ENCODE measurements around the gene LPIN1.

Gene LPIN1

DNA sequence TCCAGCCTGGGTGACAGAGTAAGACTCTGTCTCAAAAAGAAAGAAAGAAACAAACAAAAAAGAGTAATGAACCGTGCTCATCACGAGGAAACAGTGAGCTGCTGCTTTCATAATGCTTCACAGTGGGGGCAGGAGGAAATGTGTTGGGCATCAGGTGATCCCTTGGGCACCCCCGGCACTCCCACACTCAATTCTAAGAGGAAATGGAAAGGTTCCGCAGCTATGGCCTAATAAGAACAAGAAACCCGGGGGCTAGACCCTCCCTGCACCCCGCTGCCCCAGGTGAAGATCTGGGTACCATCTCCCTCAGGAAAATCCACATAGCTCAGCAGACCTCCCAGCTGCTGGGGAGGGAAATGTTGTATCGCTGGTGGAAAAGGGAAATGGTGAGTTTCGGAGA is 118.9 kb downstream of the LPIN1 start:
- Mint-ChIP-seq H3K9me3 (no peaks in the 10 kb centered on the region), H3K36me3 (ENCODE audit: low read depth) (no peaks in the 10 kb centered on the region), H3K4me1 (peaks cover 46% of the 10 kb centered on the region), H3K4me3 (no peak overlapping the region), H3K27me3 (peaks cover 7% of the 10 kb centered on the region), H3K27ac (no peak overlapping the region)
- ATAC-seq, result no peak
- no peak for DNase-seq

DNA sequence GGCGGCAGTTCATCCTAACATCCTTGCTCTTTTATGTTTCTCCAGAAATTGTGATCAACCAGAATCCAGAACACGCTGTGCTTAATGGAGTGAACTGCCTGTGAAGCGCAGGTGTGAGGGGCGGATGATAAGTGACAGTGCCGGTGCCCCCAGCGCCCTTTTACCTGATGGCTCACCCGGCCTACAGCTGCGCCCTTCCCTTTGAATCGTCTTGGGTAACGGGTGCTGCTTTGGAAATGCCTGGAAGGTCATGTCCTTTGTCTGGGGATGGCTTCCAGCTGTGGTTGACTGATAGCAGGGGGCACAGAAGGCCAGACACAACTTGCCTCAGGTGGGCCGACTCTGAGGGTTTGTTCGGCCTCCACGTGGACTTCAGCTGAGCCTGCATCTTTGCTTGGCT is 119.4 kb downstream of the LPIN1 start:
- Mint-ChIP-seq H3K4me1 (peaks cover 50% of the 10 kb centered on the region), H3K27ac (no peak overlapping the region), H3K4me3 (no peak overlapping the region), H3K27me3 (peaks cover 9% of the 10 kb centered on the region), H3K36me3 (ENCODE audit: low read depth) (no peaks in the 10 kb centered on the region), H3K9me3 (no peaks in the 10 kb centered on the region)
- ATAC-seq (no peak), DNase-seq (no peak)

DNA sequence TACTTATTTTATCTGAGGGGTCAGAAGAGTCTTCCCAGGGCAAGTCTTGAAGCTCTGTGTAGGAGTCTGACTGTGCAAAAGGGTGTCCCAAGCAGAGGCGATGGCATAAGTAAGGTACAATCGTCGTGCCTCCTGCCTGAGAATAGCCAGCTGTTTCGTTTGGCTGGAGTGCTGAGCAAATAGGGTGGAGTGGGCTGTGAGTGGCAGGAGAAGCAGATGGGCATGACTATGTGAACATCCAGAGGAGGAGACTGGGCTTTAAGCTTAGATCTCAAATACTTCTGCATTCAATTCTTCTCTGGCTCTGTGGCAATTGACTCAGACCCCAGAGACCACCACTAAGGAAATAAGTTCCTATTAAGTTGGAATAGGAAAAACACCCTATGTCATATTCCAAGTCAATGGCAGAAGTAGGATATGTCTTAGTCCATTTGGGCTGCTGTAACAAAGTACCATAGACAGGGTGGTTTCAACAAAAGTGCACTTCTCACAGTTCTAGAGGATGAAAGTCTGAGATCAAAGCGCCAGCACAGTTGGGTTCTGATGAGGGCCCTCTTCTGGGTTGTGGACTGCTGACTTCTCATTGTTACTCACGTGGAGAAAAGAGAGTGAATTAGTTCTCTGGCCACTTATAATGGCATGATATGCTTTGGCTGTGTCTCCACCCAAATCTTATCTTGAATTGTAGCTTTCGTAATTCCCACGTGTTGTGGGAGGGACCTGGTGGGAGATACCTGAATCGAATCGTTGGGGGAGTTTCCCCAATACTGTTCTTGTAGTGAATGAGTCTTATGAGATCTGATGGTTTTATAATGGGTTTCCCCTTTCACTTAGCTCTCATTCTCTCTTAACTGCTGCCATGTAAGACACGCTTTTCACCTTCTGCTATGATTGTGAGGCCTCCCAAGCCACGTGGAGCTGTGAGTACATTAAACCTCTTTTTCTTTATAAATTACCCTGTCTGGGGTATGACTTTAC is 120.2 kb downstream of the LPIN1 start:
- ATAC-seq (peak; percentile 58), DNase-seq (no peak)
- Mint-ChIP-seq H3K36me3 (ENCODE audit: low read depth) (no peaks in the 10 kb centered on the region), H3K27me3 (peaks cover 9% of the 10 kb centered on the region), H3K4me1 (peaks cover 51% of the 10 kb centered on the region), H3K27ac (no peak overlapping the region), H3K4me3 (no peak overlapping the region), H3K9me3 (no peaks in the 10 kb centered on the region)

DNA sequence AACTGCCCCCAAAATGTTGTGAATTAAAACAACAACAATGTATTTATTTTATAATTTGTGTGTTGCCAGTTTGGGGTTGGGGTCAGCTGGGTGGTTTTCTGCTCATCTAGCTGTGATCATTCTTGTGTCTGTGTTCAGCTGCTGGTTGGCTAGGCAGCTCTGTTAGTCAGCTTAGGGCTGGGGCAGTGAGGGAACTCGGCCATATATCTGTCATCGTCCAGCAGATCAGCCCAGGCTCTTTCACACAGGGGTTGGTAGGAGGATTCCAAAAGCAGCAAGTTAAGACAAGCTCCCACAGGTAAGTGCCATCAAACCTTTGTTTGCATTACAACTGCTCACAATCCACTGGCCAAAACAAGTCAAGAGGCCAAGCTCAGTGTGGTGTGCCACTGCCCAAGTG is 121.5 kb downstream of the LPIN1 start:
- ATAC-seq, result no peak
- Mint-ChIP-seq H3K9me3 (no peaks in the 10 kb centered on the region), H3K36me3 (ENCODE audit: low read depth) (no peaks in the 10 kb centered on the region), H3K27ac (no peak overlapping the region), H3K4me1 (peaks cover 51% of the 10 kb centered on the region), H3K4me3 (no peak overlapping the region), H3K27me3 (peaks cover 6% of the 10 kb centered on the region)
- DNase-seq, result no peak

DNA sequence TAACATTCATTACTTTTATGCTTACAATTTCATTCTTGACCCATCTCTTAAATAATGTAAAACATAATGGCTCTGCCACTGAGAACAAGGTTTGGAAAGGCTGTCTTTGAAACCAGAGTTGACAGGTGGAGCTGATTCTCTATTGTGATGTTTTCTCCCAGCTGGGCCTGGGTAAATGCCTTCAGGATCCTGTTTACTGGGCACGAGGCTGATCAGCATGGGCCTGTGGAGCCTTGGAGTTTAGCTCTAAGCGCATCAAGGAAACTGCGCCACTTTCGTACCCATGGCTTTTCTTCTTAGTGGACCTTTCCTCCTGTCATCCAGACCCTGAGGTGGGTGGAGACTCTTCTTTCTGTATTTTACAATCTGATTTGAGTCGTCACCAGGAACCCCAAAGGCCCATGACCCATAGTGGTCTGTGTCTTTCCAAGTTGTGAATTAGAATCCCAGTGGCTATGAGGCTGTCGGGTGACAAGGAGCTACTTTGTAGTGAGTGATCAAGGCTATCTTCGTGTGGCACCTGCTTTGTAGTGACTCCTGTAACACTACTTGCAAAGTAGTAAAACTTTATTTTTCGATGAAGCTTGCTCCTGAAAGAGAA is 123.1 kb downstream of the LPIN1 start:
- H3K4me3 Mint-ChIP-seq, result no peak overlapping the region
- peaks cover 40% of the 10 kb centered on the region for H3K4me1 Mint-ChIP-seq
- no peaks in the 10 kb centered on the region for H3K9me3 Mint-ChIP-seq
- DNase-seq (no peak), ATAC-seq (no peak)
- no peak overlapping the region for H3K27ac Mint-ChIP-seq
- peaks cover 9% of the 10 kb centered on the region for H3K27me3 Mint-ChIP-seq
- no peaks in the 10 kb centered on the region for H3K36me3 Mint-ChIP-seq (ENCODE audit: low read depth)

DNA sequence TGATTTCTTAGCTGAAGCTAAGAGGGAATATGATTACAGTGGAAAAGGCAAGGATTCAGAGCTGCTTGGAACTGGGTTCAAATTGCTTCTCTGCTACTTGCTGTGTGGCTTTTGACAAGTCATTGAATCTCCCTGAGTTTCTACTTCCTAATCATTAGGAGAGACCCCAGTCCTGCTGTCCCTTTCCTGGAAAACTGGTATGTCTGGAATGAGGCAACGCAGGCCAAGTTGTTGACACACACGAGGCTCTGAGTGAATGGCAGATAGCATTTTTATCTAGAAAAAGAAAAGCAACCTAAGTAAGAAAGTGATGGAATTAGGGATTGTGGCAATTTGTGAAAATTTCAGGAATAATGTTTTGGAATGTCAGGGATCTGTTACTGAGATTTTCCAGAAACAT is 123.6 kb downstream of the LPIN1 start:
- Mint-ChIP-seq H3K4me1 (peaks cover 37% of the 10 kb centered on the region), H3K4me3 (no peak overlapping the region), H3K9me3 (no peaks in the 10 kb centered on the region), H3K36me3 (ENCODE audit: low read depth) (no peaks in the 10 kb centered on the region), H3K27ac (no peak overlapping the region), H3K27me3 (peaks cover 9% of the 10 kb centered on the region)
- ATAC-seq, result no peak
- no peak for DNase-seq

- H3K4me1 Mint-ChIP-seq, result peaks cover 32% of the 10 kb centered on the region
- no peak for ATAC-seq
- no peak for DNase-seq
- peaks cover 9% of the 10 kb centered on the region for H3K27me3 Mint-ChIP-seq
- H3K27ac Mint-ChIP-seq, result no peak overlapping the region
- no peaks in the 10 kb centered on the region for H3K9me3 Mint-ChIP-seq
- H3K4me3 Mint-ChIP-seq, result no peak overlapping the region
- H3K36me3 Mint-ChIP-seq (ENCODE audit: low read depth), result no peaks in the 10 kb centered on the region
These were observed 124.2 kb downstream of the LPIN1 start for GRCh38 chr2:11870584-11870983.

- no peak overlapping the region for H3K27ac Mint-ChIP-seq
- ATAC-seq (no peak), DNase-seq (no peak)
- H3K4me1 Mint-ChIP-seq, result peaks cover 27% of the 10 kb centered on the region
- H3K4me3 Mint-ChIP-seq, result no peak overlapping the region
- peaks cover 9% of the 10 kb centered on the region for H3K27me3 Mint-ChIP-seq
- H3K9me3 Mint-ChIP-seq, result no peaks in the 10 kb centered on the region
- H3K36me3 Mint-ChIP-seq (ENCODE audit: low read depth), result no peaks in the 10 kb centered on the region
These were observed 125.0 kb downstream of the LPIN1 start for GRCh38 chr2:11871421-11871820.

GRCh38 chr2:11872247-11872947 is 126.0 kb downstream of the LPIN1 start:
- Mint-ChIP-seq H3K4me3 (no peak overlapping the region), H3K27ac (no peak overlapping the region), H3K27me3 (peaks cover 9% of the 10 kb centered on the region), H3K4me1 (peaks cover 18% of the 10 kb centered on the region), H3K36me3 (ENCODE audit: low read depth) (no peaks in the 10 kb centered on the region), H3K9me3 (no peaks in the 10 kb centered on the region)
- ATAC-seq (no peak), DNase-seq (no peak)

- Mint-ChIP-seq H3K4me1 (peaks cover 16% of the 10 kb centered on the region), H3K4me3 (no peak overlapping the region), H3K36me3 (ENCODE audit: low read depth) (no peaks in the 10 kb centered on the region), H3K9me3 (no peaks in the 10 kb centered on the region), H3K27ac (no peak overlapping the region), H3K27me3 (peaks cover 9% of the 10 kb centered on the region)
- DNase-seq, result no peak
- no peak for ATAC-seq
These were observed 126.5 kb downstream of the LPIN1 start for GRCh38 chr2:11872948-11873269.

GRCh38 chr2:11873356-11874154 is 127.1 kb downstream of the LPIN1 start:
- Mint-ChIP-seq H3K36me3 (ENCODE audit: low read depth) (no peaks in the 10 kb centered on the region), H3K27ac (no peak overlapping the region), H3K9me3 (no peaks in the 10 kb centered on the region), H3K4me1 (peaks cover 16% of the 10 kb centered on the region), H3K4me3 (no peak overlapping the region), H3K27me3 (peaks cover 9% of the 10 kb centered on the region)
- DNase-seq, result no peak
- no peak for ATAC-seq

DNA sequence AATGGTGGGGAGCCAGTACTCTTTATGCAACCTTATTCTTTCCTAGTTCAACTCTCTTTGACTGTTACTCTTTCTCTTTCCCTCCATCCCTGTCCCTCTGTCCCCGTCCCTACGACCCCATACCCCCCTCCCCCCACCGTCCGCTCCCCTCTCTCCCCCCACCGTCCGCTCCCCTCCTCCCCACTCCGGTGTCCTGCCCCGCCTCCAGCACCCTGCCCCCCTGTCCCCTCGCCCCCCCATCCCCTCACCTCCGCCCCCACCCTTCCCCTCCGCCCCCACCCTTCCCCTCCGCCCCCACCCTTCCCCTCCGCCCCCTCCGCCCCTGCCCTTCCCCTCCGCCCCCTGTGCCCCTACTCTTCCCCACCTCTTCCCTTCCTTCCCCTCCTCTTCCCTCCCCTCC is 128.4 kb downstream of the LPIN1 start:
- Mint-ChIP-seq H3K27me3 (peaks cover 9% of the 10 kb centered on the region), H3K36me3 (ENCODE audit: low read depth) (no peaks in the 10 kb centered on the region), H3K4me1 (peaks cover 16% of the 10 kb centered on the region), H3K9me3 (no peaks in the 10 kb centered on the region), H3K27ac (no peak overlapping the region), H3K4me3 (no peak overlapping the region)
- no peak for ATAC-seq
- DNase-seq, result no peak

DNA sequence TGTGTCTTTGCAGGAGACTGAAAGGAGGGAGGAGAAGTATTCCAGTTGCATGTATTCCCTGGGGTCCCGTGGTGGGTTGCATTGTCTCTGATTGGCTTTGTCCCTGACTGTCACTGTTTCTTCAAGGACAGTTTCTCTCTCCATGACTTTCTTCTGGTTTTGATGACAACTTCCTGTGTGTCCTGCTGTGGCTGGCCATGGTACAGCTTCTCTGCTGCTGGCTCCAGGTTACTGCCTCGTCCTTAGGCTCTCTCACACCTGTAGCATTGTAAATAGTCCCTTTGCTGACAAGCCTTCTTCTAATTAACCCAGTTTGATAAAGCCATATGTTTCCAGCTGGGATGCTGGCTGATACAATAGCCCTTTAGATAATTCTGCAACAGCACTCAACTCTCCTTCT is 129.0 kb downstream of the LPIN1 start:
- Mint-ChIP-seq H3K4me1 (peaks cover 12% of the 10 kb centered on the region), H3K27ac (no peak overlapping the region), H3K9me3 (no peaks in the 10 kb centered on the region), H3K36me3 (ENCODE audit: low read depth) (no peaks in the 10 kb centered on the region), H3K27me3 (peaks cover 9% of the 10 kb centered on the region), H3K4me3 (no peak overlapping the region)
- DNase-seq (no peak), ATAC-seq (no peak)

DNA sequence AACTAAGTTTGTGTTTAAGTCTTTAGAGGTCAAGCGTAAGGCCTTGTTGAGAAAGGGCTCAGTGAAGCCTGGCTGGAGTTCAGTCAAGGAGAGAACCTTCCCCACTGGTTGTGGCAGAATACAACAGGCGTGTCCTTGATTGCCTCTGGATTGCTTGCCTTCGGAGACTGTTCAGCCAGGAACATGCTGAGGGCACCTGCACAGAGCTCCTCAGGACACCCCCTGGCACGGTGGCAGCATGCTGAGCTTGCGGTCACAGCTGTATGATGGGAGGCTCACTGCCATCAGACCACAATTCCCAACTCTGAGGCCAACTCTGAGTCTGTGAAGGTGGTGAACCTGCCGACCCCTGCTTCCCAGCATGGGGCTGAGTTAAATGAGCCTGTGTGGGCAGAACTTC is 130.0 kb downstream of the LPIN1 start:
- DNase-seq (no peak), ATAC-seq (no peak)
- H3K4me3 Mint-ChIP-seq, result no peak overlapping the region
- peaks cover 8% of the 10 kb centered on the region for H3K4me1 Mint-ChIP-seq
- no peaks in the 10 kb centered on the region for H3K9me3 Mint-ChIP-seq
- H3K27ac Mint-ChIP-seq, result no peak overlapping the region
- H3K27me3 Mint-ChIP-seq, result peaks cover 6% of the 10 kb centered on the region
- no peaks in the 10 kb centered on the region for H3K36me3 Mint-ChIP-seq (ENCODE audit: low read depth)
